Mammary epithelial cell (primary cell): Measurements from ENCODE around the gene ACTN1.

Experiments used
- EZH2 ChIP-seq: IDR thresholded peaks from 2 replicates; pipeline ENCODE4 v1.6.1; 2012; ENCODE audit warnings: low read length, inconsistent platforms, borderline replicate concordance
- TF ChIP-seq, protein P1 (sequence below), 2 donors: IDR thresholded peaks in 1 of 2; conservative IDR thresholded peaks in 1 of 2; 2 replicates each; pipeline ENCODE4 v1.5.1; 2011 to 2012; ENCODE audit warnings: inconsistent platforms in 2 of 2, low read length in 2 of 2, mild to moderate bottlenecking in 2 of 2, control low read depth in 1 of 2, low read depth in 1 of 2; ENCODE audit not compliant: insufficient read depth in 1 of 2; ENCODE audit errors: extremely low read depth in 1 of 2

DNA sequence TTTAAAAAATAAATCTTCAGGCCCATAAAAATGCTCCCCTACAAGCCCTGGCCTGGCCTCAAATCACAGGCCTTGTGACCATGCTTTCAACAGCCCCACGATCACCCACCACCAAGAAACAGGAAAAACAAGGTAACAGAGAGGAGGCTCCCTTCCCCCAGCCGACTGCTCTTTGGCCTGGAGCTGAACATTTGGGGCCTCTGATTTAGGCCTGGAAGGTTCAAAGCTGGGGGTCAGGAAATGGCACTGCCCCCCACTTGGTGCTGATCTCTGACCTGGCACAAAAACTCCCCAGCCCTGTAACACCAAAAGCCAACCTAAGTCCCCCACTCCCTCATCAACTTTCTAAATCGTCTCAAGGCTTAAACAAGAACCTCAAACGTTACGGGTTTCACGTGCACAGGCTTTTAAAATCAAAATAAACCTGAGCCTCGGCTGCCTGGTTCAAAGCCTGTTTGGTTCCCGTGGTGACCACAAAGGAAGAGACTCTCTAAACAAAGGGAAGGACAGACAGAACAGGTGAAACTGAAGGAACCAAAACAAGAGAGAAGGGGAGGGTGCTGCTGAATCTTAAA lies 9.0 kb downstream of the ACTN1 start:
- TF ChIP-seq, protein P1, sequence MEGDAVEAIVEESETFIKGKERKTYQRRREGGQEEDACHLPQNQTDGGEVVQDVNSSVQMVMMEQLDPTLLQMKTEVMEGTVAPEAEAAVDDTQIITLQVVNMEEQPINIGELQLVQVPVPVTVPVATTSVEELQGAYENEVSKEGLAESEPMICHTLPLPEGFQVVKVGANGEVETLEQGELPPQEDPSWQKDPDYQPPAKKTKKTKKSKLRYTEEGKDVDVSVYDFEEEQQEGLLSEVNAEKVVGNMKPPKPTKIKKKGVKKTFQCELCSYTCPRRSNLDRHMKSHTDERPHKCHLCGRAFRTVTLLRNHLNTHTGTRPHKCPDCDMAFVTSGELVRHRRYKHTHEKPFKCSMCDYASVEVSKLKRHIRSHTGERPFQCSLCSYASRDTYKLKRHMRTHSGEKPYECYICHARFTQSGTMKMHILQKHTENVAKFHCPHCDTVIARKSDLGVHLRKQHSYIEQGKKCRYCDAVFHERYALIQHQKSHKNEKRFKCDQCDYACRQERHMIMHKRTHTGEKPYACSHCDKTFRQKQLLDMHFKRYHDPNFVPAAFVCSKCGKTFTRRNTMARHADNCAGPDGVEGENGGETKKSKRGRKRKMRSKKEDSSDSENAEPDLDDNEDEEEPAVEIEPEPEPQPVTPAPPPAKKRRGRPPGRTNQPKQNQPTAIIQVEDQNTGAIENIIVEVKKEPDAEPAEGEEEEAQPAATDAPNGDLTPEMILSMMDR (conservative IDR thresholded peaks at IDR 0.05 in 1 of 2, IDR thresholded peaks at IDR 0.05 in 1 of 2; ENCODE audit: extremely low read depth in 1 of 2, insufficient read depth in 1 of 2, low read depth in 1 of 2, low read length in 2 of 2), result no peak
- no peak for TF ChIP-seq EZH2
